HL-60 (cell line): Measurements from ENCODE around the gene OR2AG2.

Source experiments
- GABPA ChIP-seq: IDR thresholded peaks from 2 replicates; pipeline ENCODE4 v1.6.1; 2012; ENCODE audit warnings: low read depth
- POLR2AphosphoS5 ChIP-seq: IDR thresholded peaks from 2 replicates; pipeline ENCODE4 v1.6.1; 2012; ENCODE audit warnings: low read depth
- SPI1 ChIP-seq: IDR thresholded peaks from 2 replicates; pipeline ENCODE4 v1.6.1; 2012; ENCODE audit warnings: low read depth, mild to moderate bottlenecking, borderline replicate concordance
- TF ChIP-seq, protein P1 (sequence below): IDR thresholded peaks from one replicate; pipeline ENCODE4 v1.5.1; 2011; ENCODE audit warnings: low read length, control low read depth, inconsistent platforms; ENCODE audit not compliant: insufficient read depth
- TF ChIP-seq, protein P2 (sequence below): IDR thresholded peaks from 2 replicates; pipeline ENCODE4 v1.6.1; 2012; ENCODE audit warnings: low read depth; ENCODE audit not compliant: insufficient replicate concordance

DNA sequence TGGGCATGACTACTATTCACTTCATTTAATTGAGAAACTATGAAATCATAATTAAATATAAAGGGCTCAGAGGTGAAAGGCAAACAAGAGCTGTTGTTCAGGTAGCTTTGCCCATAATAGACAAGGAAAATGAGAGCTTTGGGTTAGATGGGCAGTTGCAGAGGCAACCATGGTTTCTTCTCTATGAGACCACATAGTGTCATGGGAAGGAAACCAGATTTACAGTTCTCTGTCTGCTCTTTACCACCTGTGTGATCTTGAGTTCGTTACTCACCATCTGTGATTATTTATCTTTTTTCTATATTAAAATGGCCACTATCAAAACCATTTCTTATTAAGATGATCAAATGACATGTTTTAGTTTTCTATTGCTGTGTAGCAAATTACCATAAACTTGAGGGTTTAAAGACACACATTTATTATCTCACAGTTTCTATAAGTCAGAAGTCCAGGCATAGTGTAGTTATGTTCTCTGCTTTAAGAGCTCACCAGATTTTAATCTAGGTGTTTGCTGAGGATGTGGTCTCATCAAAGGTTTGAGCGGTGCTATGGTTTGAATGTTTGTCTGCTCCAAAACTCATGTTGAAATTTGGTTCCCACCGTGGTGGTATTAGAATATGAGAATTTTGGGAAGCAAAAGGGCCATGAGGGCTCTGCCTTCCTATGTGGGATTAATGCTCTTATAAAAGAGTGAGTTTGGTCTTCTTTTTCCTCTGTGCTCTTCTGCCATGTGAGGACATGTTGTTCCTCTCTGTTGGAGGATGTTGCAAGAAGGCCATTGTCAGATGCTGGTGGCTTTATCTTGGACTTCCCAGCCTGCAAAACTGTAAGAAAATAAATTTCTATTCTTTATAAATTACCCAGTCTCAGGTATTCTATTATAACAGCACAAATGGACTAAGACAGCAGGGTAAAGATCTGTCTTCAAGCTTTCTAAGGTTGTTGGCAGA is 38.2 kb downstream of the OR2AG2 start:
- TF ChIP-seq, protein P1, sequence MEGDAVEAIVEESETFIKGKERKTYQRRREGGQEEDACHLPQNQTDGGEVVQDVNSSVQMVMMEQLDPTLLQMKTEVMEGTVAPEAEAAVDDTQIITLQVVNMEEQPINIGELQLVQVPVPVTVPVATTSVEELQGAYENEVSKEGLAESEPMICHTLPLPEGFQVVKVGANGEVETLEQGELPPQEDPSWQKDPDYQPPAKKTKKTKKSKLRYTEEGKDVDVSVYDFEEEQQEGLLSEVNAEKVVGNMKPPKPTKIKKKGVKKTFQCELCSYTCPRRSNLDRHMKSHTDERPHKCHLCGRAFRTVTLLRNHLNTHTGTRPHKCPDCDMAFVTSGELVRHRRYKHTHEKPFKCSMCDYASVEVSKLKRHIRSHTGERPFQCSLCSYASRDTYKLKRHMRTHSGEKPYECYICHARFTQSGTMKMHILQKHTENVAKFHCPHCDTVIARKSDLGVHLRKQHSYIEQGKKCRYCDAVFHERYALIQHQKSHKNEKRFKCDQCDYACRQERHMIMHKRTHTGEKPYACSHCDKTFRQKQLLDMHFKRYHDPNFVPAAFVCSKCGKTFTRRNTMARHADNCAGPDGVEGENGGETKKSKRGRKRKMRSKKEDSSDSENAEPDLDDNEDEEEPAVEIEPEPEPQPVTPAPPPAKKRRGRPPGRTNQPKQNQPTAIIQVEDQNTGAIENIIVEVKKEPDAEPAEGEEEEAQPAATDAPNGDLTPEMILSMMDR = no peak
- TF ChIP-seq GABPA (no peak), POLR2AphosphoS5 (no peak), SPI1 (0 out of 2 replicates have a peak, but pooled peaks have one; percentile 10)
- TF ChIP-seq, protein P2, sequence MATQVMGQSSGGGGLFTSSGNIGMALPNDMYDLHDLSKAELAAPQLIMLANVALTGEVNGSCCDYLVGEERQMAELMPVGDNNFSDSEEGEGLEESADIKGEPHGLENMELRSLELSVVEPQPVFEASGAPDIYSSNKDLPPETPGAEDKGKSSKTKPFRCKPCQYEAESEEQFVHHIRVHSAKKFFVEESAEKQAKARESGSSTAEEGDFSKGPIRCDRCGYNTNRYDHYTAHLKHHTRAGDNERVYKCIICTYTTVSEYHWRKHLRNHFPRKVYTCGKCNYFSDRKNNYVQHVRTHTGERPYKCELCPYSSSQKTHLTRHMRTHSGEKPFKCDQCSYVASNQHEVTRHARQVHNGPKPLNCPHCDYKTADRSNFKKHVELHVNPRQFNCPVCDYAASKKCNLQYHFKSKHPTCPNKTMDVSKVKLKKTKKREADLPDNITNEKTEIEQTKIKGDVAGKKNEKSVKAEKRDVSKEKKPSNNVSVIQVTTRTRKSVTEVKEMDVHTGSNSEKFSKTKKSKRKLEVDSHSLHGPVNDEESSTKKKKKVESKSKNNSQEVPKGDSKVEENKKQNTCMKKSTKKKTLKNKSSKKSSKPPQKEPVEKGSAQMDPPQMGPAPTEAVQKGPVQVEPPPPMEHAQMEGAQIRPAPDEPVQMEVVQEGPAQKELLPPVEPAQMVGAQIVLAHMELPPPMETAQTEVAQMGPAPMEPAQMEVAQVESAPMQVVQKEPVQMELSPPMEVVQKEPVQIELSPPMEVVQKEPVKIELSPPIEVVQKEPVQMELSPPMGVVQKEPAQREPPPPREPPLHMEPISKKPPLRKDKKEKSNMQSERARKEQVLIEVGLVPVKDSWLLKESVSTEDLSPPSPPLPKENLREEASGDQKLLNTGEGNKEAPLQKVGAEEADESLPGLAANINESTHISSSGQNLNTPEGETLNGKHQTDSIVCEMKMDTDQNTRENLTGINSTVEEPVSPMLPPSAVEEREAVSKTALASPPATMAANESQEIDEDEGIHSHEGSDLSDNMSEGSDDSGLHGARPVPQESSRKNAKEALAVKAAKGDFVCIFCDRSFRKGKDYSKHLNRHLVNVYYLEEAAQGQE = no peak
